Astrocyte of the spinal cord (primary cell): ENCODE results near the gene MAP7D3.
"Not testable (repeated sequence)": the region's sequence is repeated elsewhere in the genome, so short reads cannot be mapped to it uniquely, and the experiment has no call there.

Experiments
- DNase-seq: peaks from one replicate; pipeline ENCODE4 v3.0.0; 2011; ENCODE audit warnings: low read depth, low spot score
- H3K4me3 ChIP-seq: 2 replicates; pipeline ENCODE4 v1.5.1; 2011; ENCODE audit warnings: low read depth, mild to moderate bottlenecking, low read length, moderate library complexity
- CTCF ChIP-seq: IDR thresholded peaks from 2 replicates; pipeline ENCODE4 v1.5.1; 2012; ENCODE audit warnings: low read depth, mild to moderate bottlenecking, low read length, inconsistent platforms
- in situ Hi-C: cut with HindIII; loops from 2 replicates; pipeline ENCODE4 v1.10.0; 2017; ENCODE audit warnings: low sequenced_read_pairs

MAP7D3 gene

GRCh38 chrX:136182414-136182813 is 68.8 kb downstream of the MAP7D3 start:
- no peak for TF ChIP-seq CTCF
- no peak overlapping the region for H3K4me3 ChIP-seq
- no peak for DNase-seq
- in situ Hi-C loops, result no loop called here

GRCh38 chrX:136179133-136179532 is 72.1 kb downstream of the MAP7D3 start:
- no peak for DNase-seq
- in situ Hi-C loops, result no loop called here
- TF ChIP-seq CTCF, result no peak

GRCh38 chrX:136176399-136176825 is 74.8 kb downstream of the MAP7D3 start:
- in situ Hi-C loops, result no loop called here
- TF ChIP-seq CTCF, result no peak
- H3K4me3 ChIP-seq, result no peak overlapping the region
- peak; percentile 87 for DNase-seq

More at GRCh38 chrX:136179133-136179532, 72.1 kb downstream of the MAP7D3 start:
- H3K4me3 ChIP-seq, result no peak overlapping the region

- H3K4me3 ChIP-seq, result no peak overlapping the region
- TF ChIP-seq CTCF, result no peak
- no peak for DNase-seq
- in situ Hi-C loops, result no loop called here
These were observed 79.8 kb downstream of the MAP7D3 start for GRCh38 chrX:136171420-136171819.

GRCh38 chrX:136170139-136170800 is 80.9 kb downstream of the MAP7D3 start:
- no peak overlapping the region for H3K4me3 ChIP-seq
- peak; percentile 53 for DNase-seq
- TF ChIP-seq CTCF, result peak; percentile 39
- in situ Hi-C loops, result no loop called here

GRCh38 chrX:136168929-136169735 is 82.1 kb downstream of the MAP7D3 start:
- no peak overlapping the region for H3K4me3 ChIP-seq
- peak; percentile 92 for DNase-seq
- TF ChIP-seq CTCF, result no peak
- in situ Hi-C loops, result no loop called here

GRCh38 chrX:136167989-136168388 is 83.2 kb downstream of the MAP7D3 start:
- in situ Hi-C loops, result not testable (repeated sequence)

More at GRCh38 chrX:136167989-136168388, 83.2 kb downstream of the MAP7D3 start:
- DNase-seq, H3K4me3 ChIP-seq: not testable (repeated sequence)
